GM18498 (cell line): ENCODE measurements around the gene CPLX4.
"Not testable (repeated sequence)": the region's sequence is repeated elsewhere in the genome, so short reads cannot be mapped to it uniquely, and the experiment has no call there.

Source experiments
- ATAC-seq: cut with Tn5 transposase; IDR thresholded peaks from one replicate; pipeline ENCODE4 v1.9.1; 2021; ENCODE audit warnings: mild to moderate bottlenecking, moderate library complexity; ENCODE audit not compliant: unreplicated experiment

CPLX4 gene

DNA sequence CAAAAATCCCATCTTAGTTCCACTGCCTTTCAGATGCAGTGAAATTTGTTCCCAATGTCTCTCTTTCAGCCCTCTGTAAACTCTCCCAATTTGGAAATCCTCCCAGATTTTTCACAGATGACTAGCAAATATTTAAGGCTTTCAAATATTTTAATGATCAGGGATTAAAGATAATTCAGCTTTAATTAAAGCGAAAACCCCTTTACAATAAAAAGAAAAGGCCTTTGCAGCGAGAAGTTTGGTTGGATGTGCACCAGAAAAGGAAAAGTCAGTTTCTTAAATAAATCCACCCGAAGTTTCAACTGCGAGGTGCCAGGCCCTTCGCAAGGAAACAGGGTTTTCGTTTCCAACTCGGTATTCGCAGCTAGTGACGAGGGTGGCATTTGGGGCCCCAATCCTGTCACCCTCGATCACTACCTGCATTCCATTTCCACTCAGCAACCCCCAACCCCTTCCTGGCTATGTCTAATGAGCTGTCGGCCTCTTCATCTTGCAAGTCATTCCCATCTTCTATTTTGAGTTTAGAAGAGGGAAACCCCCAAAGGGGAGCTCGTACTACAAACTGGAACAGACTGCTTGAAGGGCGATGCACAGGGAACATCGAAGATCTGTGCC, 46.7 kb downstream of the CPLX4 start:
- ATAC-seq, result no peak

DNA sequence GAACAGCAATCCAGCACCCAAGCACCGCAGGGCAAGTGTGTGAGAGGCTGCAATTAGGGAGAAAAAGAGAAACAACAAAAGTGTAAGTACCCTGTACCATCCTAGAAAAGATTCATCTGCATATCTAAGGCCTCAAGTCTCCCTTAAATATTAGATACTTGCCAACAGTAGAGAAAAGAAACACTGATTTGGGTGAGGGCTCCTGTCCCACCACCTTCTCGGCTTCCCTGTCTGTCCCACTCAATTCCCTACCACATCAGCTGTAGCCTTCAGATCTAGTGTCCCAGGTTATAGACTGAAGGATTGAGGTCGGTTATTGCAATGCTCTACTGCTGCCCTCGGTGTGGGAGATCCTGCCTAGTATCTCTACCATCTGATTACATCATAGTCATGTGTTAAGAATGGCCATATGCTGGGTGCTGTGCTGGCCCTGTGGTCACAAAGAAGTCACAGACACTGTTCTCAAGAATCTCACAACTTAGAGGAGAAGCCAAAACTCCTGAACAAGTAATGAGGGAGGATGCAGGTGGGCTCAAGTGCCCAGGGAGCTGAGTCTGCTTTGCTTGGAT, 47.7 kb downstream of the CPLX4 start:
- no peak for ATAC-seq

DNA sequence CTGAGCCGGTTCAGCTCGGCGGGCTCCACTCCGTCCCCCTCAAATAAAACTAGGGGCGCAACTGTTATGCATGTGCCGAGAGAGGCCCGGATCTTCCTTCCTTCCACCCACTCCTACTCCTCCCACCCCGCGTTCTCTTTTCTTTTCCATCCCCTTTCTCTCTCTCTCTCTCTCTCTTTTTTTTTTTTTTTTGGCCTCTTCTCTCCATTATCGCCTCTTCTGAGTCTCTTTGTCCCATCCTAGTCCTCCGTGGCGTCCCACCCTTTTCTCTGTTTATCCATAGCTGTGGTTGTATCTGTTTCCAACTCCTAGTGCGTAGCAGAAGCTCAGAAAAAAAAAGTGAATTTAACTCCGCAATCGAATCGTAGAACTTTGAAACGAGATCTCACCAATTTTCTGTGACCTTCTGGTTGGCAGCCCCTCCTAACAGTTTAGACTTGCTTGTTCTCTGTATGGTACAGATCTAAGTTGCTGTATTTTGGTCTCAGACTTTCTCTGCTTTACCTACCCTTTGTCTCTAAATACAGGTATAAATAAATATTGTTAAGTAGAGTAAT, 48.8 kb downstream of the CPLX4 start:
- ATAC-seq, result no peak

DNA sequence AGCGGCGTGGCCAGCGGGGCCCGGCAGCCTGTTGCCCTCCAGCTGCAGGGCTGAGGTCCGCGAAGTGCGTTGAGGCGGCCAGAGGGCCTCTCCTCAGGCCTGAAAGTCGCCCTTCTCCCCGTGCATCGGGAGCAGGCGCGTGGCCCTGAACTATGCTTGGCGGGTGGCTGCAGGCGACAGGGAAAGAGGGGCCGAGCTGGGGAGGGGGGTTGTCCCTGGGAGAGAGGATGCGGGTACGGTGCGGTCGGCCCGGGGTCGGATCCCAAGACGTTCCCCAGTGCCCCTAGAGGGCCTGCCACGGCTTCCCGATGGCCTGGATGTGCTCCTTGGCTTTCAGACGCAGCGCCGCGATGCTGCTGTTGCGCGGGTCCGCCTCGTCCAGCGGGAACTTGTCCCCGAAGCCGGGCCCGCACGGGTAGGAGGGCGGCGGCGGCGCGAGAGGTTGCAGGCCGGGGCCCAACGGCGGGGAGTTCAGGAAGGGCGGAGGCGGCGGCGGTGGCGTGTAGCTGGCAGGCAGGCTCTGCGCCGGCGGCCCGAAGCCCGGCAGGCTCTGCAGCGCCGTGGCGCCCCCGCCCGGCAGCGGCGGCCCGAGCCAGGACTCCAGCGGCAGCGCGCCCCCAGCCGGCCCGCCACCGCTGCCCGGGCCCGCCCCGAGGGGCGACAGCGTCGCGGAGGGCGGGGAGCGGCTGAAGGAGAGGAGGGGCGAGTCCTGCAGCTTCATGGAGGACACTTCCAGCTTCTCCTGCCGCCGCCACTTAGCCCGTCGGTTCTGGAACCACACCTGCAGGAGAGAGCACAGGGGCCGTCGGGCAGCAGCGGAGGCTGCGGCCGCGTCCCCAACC, 49.5 kb downstream of the CPLX4 start:
- peak; percentile 46 for ATAC-seq

DNA sequence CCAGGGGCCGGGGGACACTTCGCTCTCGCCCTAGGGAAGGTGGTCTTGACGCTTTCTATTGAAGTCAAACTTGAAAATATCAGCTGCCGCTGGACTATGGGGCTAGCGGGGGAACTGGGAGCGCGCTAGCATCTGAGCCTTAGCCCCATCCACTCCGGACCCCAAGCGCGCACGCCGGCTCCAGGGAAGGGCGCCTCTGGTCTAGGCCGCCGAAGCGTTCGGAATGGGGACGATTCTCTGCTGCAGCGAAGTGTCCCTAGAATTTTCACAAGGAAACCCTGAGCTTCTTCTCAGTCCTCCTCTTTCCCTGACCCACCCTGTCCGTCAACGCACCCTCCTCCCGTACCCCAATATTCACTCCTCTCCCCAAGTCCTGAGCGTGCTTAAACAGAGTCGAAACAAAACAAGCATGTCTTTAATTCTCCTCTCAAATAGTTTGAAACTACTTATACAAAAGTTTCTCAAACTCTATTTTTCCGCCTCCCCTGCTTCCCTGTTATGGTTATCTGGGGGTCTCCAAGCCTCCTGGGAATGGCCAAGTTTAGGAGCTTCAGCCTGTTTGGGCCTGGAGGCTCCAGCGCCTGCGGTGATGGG, 50.2 kb downstream of the CPLX4 start:
- no peak for ATAC-seq

GRCh38 chr18:59267503-59268126, 50.8 kb downstream of the CPLX4 start:
- no peak for ATAC-seq

DNA sequence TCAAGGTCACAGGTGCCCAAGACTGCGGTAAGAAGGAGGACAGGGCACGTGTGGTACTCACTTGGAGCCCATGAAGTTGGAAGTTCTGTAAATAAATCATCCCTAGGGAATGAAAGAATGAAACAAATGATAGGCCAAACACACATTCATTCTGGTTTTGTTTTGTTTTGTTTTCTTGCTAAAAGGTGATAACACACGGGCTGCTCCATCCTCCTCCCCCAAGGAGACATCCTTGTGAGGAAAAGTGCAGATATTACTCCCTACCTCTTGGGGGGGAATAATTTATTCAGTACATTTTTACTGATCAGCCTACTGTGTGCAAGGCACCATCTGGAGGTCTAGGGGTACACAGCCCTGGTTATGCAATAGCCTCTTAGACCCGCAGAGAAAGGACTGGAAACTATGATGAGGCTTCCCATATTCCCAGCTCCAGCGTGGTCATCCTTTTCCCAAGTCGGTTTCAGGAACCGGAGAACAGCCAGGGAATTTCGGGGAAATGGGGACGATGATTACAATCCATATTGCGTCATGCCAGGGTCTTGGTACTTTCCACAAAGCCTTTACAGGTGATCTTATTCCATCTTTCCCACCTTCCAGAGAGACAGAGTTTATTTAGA, 51.5 kb downstream of the CPLX4 start:
- ATAC-seq, result no peak

DNA sequence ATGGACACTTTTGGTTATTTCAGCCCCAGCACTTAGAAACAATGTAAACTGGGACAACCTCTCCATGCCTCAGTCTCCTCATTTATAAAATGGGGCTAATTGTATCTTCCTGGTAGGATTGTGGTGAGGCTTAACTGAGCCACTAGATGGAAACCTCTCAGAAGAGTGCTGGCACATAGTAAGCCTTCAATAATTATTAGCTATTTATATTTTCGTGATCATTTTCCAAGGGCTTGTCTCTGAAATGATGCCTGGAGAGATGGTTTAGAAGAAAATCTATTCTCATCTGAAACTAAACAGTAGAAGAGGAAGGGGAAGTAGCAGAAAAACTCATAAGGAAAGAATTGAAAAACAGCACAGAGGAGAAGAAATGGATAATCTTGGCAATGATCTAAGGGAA, 52.0 kb downstream of the CPLX4 start:
- no peak for ATAC-seq

DNA sequence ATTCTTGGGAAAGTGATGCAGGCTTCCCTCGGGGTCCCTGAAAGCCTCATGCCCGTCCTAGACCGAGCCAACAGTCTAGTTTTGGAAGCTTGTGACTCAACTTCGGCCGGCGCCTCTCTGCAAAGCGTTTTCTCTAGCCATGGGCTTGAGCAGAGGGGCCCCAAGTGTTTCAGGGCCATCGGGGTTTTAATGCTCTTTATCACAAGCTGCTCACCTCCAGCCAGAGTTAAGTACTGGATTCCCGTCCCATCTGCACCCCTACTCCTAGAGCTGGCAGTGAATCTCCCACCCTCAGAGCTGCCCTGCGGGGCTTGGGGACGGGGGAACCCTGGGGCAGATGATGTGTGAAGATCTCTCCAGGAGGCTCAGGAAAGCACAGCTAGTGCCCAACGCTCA, 52.5 kb downstream of the CPLX4 start:
- ATAC-seq, result no peak

- ATAC-seq, result peak; percentile 77
Measured at GRCh38 chr18:59265246-59265973, 53.0 kb downstream of the CPLX4 start.

- ATAC-seq, result no peak
Measured at GRCh38 chr18:59264651-59265245, 53.7 kb downstream of the CPLX4 start.

- no peak for ATAC-seq
Measured at GRCh38 chr18:59264121-59264571, 54.3 kb downstream of the CPLX4 start.

GRCh38 chr18:59263661-59264060, 54.8 kb downstream of the CPLX4 start:
- no peak for ATAC-seq

DNA sequence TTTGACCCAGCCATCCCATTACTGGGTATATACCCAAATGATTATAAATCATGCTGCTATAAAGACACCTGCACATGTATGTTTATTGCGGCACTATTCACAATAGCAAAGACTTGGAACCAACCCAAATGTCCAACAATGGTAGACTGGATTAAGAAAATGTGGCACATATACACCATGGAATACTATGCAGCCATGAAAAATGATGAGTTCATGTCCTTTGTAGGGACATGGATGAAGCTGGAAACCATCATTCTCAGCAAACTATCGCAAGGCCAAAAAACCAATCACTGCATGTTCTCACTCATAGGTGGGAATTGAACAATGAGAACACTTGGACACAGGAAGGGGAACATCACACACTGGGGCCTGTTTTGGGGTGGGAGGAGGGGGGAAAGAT, 56.2 kb downstream of the CPLX4 start:
- not testable (repeated sequence) for ATAC-seq

GRCh38 chr18:59261842-59262241, 56.6 kb downstream of the CPLX4 start:
- not testable (repeated sequence) for ATAC-seq

DNA sequence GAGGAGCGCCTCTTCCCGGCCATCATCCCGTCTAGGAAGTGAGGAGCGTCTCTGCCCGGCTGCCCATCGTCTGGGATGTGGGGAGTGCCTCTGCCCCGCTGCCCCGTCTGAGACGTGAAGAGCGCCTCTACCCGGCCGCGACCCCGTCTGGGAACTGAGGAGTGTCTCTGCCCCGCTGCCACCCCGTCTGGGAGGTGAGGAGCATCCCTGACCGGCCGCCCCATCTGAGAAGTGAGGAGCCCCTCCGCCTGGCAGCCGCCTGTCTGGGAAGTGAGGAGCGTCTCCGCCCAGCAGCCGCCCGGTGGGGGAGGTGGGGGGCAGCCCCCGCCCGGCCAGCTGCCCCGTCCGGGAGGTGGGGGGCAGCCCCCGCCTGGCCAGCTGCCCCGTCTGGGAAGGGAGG, 63.0 kb downstream of the CPLX4 start:
- not testable (repeated sequence) for ATAC-seq

GRCh38 chr18:59249199-59249774, 69.2 kb downstream of the CPLX4 start:
- ATAC-seq, result no peak

DNA sequence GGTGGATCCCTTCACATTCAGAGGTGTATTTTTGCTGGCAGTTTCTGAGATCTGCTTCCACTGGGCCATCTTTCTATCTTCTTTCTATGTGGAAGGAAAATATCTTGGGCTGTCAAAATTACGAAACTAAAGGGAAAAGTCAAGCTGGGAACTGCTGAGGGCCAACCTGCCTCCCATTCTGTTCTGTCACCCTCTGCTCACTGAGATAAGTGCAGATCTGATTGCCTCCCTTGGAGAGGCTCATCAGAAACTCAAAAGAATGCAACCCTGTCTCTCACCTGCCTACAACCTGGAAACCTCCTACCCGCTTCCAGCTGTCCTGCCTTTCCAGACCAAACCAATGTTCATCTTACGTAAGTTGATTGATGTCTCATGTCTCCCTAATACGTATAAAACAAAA, 71.7 kb downstream of the CPLX4 start:
- no peak for ATAC-seq
